Measurements from ENCODE around the gene MCM5.

MCM5 gene

GRCh38 chr22:35446365-35446764, 46.4 kb downstream of the MCM5 start:
- Histone ChIP-seq H3K9me3 (ENCODE audit: control insufficient read depth in 2 of 2, low read length in 2 of 2) (no peaks in the 10 kb centered on the region), H3K27me3 (ENCODE audit: control insufficient read depth in 2 of 2, insufficient read depth in 2 of 2, low read length in 2 of 2) (no peaks in the 10 kb centered on the region), H3K9ac (ENCODE audit: low read depth in 1 of 2, low read length in 2 of 2) (no peak overlapping the region), H3K4me1 (ENCODE audit: control insufficient read depth in 2 of 2, insufficient read depth in 2 of 2, low read length in 2 of 2) (peaks cover 14 to 21% of the 10 kb centered on the region in 2 donors), H3K4me3 (ENCODE audit: low read length in 2 of 2) (no peak overlapping the region), H3K36me3 (ENCODE audit: control insufficient read depth in 2 of 2, insufficient read depth in 2 of 2, low read length in 2 of 2) (no peaks in the 10 kb centered on the region), H3K27ac (ENCODE audit: low read depth in 2 of 2, low read length in 2 of 2) (peak overlapping the region; percentile 56 to 74)

- peak overlapping the region; percentile 68 to 72 for H3K27ac ChIP-seq (ENCODE audit: low read depth in 2 of 2, low read length in 2 of 2)
- no peak overlapping the region for H3K9ac ChIP-seq (ENCODE audit: low read depth in 1 of 2, low read length in 2 of 2)
- no peaks in the 10 kb centered on the region for H3K36me3 ChIP-seq (ENCODE audit: control insufficient read depth in 2 of 2, insufficient read depth in 2 of 2, low read length in 2 of 2)
- H3K27me3 ChIP-seq (ENCODE audit: control insufficient read depth in 2 of 2, insufficient read depth in 2 of 2, low read length in 2 of 2) = no peaks in the 10 kb centered on the region
- H3K9me3 ChIP-seq (ENCODE audit: control insufficient read depth in 2 of 2, low read length in 2 of 2) = no peaks in the 10 kb centered on the region
- H3K4me1 ChIP-seq (ENCODE audit: control insufficient read depth in 2 of 2, insufficient read depth in 2 of 2, low read length in 2 of 2) = peaks cover 28 to 41% of the 10 kb centered on the region in 2 donors
- no peak overlapping the region for H3K4me3 ChIP-seq (ENCODE audit: low read length in 2 of 2)
Measured at GRCh38 chr22:35448523-35448922, 48.6 kb downstream of the MCM5 start.

- no peaks in the 10 kb centered on the region for H3K9me3 ChIP-seq (ENCODE audit: control insufficient read depth in 2 of 2, low read length in 2 of 2)
- H3K27ac ChIP-seq (ENCODE audit: low read depth in 2 of 2, low read length in 2 of 2) = no peak overlapping the region
- H3K27me3 ChIP-seq (ENCODE audit: control insufficient read depth in 2 of 2, insufficient read depth in 2 of 2, low read length in 2 of 2) = no peaks in the 10 kb centered on the region
- no peaks in the 10 kb centered on the region for H3K36me3 ChIP-seq (ENCODE audit: control insufficient read depth in 2 of 2, insufficient read depth in 2 of 2, low read length in 2 of 2)
- H3K9ac ChIP-seq (ENCODE audit: low read depth in 1 of 2, low read length in 2 of 2) = no peak overlapping the region
- no peak overlapping the region for H3K4me3 ChIP-seq (ENCODE audit: low read length in 2 of 2)
- H3K4me1 ChIP-seq (ENCODE audit: control insufficient read depth in 2 of 2, insufficient read depth in 2 of 2, low read length in 2 of 2) = peaks cover 31 to 50% of the 10 kb centered on the region in 2 donors
Measured at GRCh38 chr22:35449829-35450689, 50.1 kb downstream of the MCM5 start.

GRCh38 chr22:35450824-35451569, 51.1 kb downstream of the MCM5 start:
- H3K36me3 ChIP-seq (ENCODE audit: control insufficient read depth in 2 of 2, insufficient read depth in 2 of 2, low read length in 2 of 2) = no peaks in the 10 kb centered on the region
- H3K9me3 ChIP-seq (ENCODE audit: control insufficient read depth in 2 of 2, low read length in 2 of 2) = no peaks in the 10 kb centered on the region
- no peak overlapping the region for H3K4me3 ChIP-seq (ENCODE audit: low read length in 2 of 2)
- H3K27ac ChIP-seq (ENCODE audit: low read depth in 2 of 2, low read length in 2 of 2) = peak overlapping the region; percentile 91 to 98
- peaks cover 31 to 50% of the 10 kb centered on the region in 2 donors for H3K4me1 ChIP-seq (ENCODE audit: control insufficient read depth in 2 of 2, insufficient read depth in 2 of 2, low read length in 2 of 2)
- H3K9ac ChIP-seq (ENCODE audit: low read depth in 1 of 2, low read length in 2 of 2) = no peak overlapping the region
- H3K27me3 ChIP-seq (ENCODE audit: control insufficient read depth in 2 of 2, insufficient read depth in 2 of 2, low read length in 2 of 2) = no peaks in the 10 kb centered on the region

- Histone ChIP-seq H3K4me3 (ENCODE audit: low read length in 2 of 2) (peak overlapping the region in 1 of 2 donors; percentile 20), H3K4me1 (ENCODE audit: control insufficient read depth in 2 of 2, insufficient read depth in 2 of 2, low read length in 2 of 2) (peaks cover 31 to 50% of the 10 kb centered on the region in 2 donors), H3K9ac (ENCODE audit: low read depth in 1 of 2, low read length in 2 of 2) (peak overlapping the region; percentile 47 to 88), H3K27me3 (ENCODE audit: control insufficient read depth in 2 of 2, insufficient read depth in 2 of 2, low read length in 2 of 2) (no peaks in the 10 kb centered on the region), H3K36me3 (ENCODE audit: control insufficient read depth in 2 of 2, insufficient read depth in 2 of 2, low read length in 2 of 2) (no peaks in the 10 kb centered on the region), H3K9me3 (ENCODE audit: control insufficient read depth in 2 of 2, low read length in 2 of 2) (no peaks in the 10 kb centered on the region), H3K27ac (ENCODE audit: low read depth in 2 of 2, low read length in 2 of 2) (peak overlapping the region; percentile 91 to 98)
Measured at GRCh38 chr22:35451592-35451991, 51.7 kb downstream of the MCM5 start.

GRCh38 chr22:35452351-35452781, 52.4 kb downstream of the MCM5 start:
- no peaks in the 10 kb centered on the region for H3K36me3 ChIP-seq (ENCODE audit: control insufficient read depth in 2 of 2, insufficient read depth in 2 of 2, low read length in 2 of 2)
- H3K4me1 ChIP-seq (ENCODE audit: control insufficient read depth in 2 of 2, insufficient read depth in 2 of 2, low read length in 2 of 2) = peaks cover 28 to 42% of the 10 kb centered on the region in 2 donors
- H3K27me3 ChIP-seq (ENCODE audit: control insufficient read depth in 2 of 2, insufficient read depth in 2 of 2, low read length in 2 of 2) = no peaks in the 10 kb centered on the region
- peak overlapping the region; percentile 78 to 88 for H3K9ac ChIP-seq (ENCODE audit: low read depth in 1 of 2, low read length in 2 of 2)
- H3K4me3 ChIP-seq (ENCODE audit: low read length in 2 of 2) = peak overlapping the region; percentile 23 to 52
- H3K27ac ChIP-seq (ENCODE audit: low read depth in 2 of 2, low read length in 2 of 2) = peak overlapping the region; percentile 91 to 98
- no peaks in the 10 kb centered on the region for H3K9me3 ChIP-seq (ENCODE audit: control insufficient read depth in 2 of 2, low read length in 2 of 2)

- Histone ChIP-seq H3K4me3 (ENCODE audit: low read length in 2 of 2) (peak overlapping the region; percentile 23 to 52), H3K9ac (ENCODE audit: low read depth in 1 of 2, low read length in 2 of 2) (peak overlapping the region; percentile 78 to 88), H3K36me3 (ENCODE audit: control insufficient read depth in 2 of 2, insufficient read depth in 2 of 2, low read length in 2 of 2) (no peaks in the 10 kb centered on the region), H3K4me1 (ENCODE audit: control insufficient read depth in 2 of 2, insufficient read depth in 2 of 2, low read length in 2 of 2) (peaks cover 23 to 36% of the 10 kb centered on the region in 2 donors), H3K27ac (ENCODE audit: low read depth in 2 of 2, low read length in 2 of 2) (peak overlapping the region; percentile 91 to 98), H3K9me3 (ENCODE audit: control insufficient read depth in 2 of 2, low read length in 2 of 2) (no peaks in the 10 kb centered on the region), H3K27me3 (ENCODE audit: control insufficient read depth in 2 of 2, insufficient read depth in 2 of 2, low read length in 2 of 2) (no peaks in the 10 kb centered on the region)
Measured at GRCh38 chr22:35452810-35453743, 53.1 kb downstream of the MCM5 start.

- H3K4me3 ChIP-seq (ENCODE audit: low read length in 2 of 2) = no peak overlapping the region
- H3K9me3 ChIP-seq (ENCODE audit: control insufficient read depth in 2 of 2, low read length in 2 of 2) = no peaks in the 10 kb centered on the region
- no peaks in the 10 kb centered on the region for H3K27me3 ChIP-seq (ENCODE audit: control insufficient read depth in 2 of 2, insufficient read depth in 2 of 2, low read length in 2 of 2)
- no peak overlapping the region for H3K9ac ChIP-seq (ENCODE audit: low read depth in 1 of 2, low read length in 2 of 2)
- H3K36me3 ChIP-seq (ENCODE audit: control insufficient read depth in 2 of 2, insufficient read depth in 2 of 2, low read length in 2 of 2) = no peaks in the 10 kb centered on the region
- H3K4me1 ChIP-seq (ENCODE audit: control insufficient read depth in 2 of 2, insufficient read depth in 2 of 2, low read length in 2 of 2) = peaks cover 19 to 31% of the 10 kb centered on the region in 2 donors
- H3K27ac ChIP-seq (ENCODE audit: low read depth in 2 of 2, low read length in 2 of 2) = peak overlapping the region in 1 of 2 donors; percentile 20
Measured at GRCh38 chr22:35454416-35455054, 54.6 kb downstream of the MCM5 start.

- Histone ChIP-seq H3K9me3 (ENCODE audit: control insufficient read depth in 2 of 2, low read length in 2 of 2) (no peaks in the 10 kb centered on the region), H3K36me3 (ENCODE audit: control insufficient read depth in 2 of 2, insufficient read depth in 2 of 2, low read length in 2 of 2) (no peaks in the 10 kb centered on the region), H3K9ac (ENCODE audit: low read depth in 1 of 2, low read length in 2 of 2) (no peak overlapping the region), H3K27me3 (ENCODE audit: control insufficient read depth in 2 of 2, insufficient read depth in 2 of 2, low read length in 2 of 2) (no peaks in the 10 kb centered on the region), H3K4me3 (ENCODE audit: low read length in 2 of 2) (no peak overlapping the region), H3K27ac (ENCODE audit: low read depth in 2 of 2, low read length in 2 of 2) (no peak overlapping the region), H3K4me1 (ENCODE audit: control insufficient read depth in 2 of 2, insufficient read depth in 2 of 2, low read length in 2 of 2) (peaks cover 19 to 31% of the 10 kb centered on the region in 2 donors)
Measured at GRCh38 chr22:35455529-35455928, 55.6 kb downstream of the MCM5 start.
